Measurements from ENCODE around the gene PHTF2. TPM values are rescaled to one million over a fixed set of nuclear protein-coding genes. Genes with fewer than 3 reads are reported as not detected.
A peak's percentile ranks its signal among the peaks of the same experiment; 100 is the strongest.
"Not testable (repeated sequence)": the region's sequence is repeated elsewhere in the genome, so short reads cannot be mapped to it uniquely, and the experiment has no call there.

Gene PHTF2
- total and polyA plus RNA-seq, 11 donors, result 9.6 to 47.2 (median 24.2) TPM

GRCh38 chr7:77783545-77783944 lies 15.0 kb upstream of the PHTF2 start:
- no peaks in the 10 kb centered on the region for H3K4me1 ChIP-seq
- 84 to 93% (median 90%) methylated on average over 3 of the region's 3 CpGs for WGBS, 4 donors
- DNase-seq, result no peak
- peaks cover 0 to 2% (median 0%) of the 10 kb centered on the region in 12 donors for H3K9me3 ChIP-seq
- intact Hi-C loops (cut with DNase I), result no loop called here
- no peak for TF ChIP-seq CTCF (IDR thresholded peaks at IDR 0.05)
- TF ChIP-seq POLR2A (IDR thresholded peaks at IDR 0.05), result no peak
- no peak overlapping the region for H3K27ac ChIP-seq
- no peak for ATAC-seq
- no peak overlapping the region for H3K4me3 ChIP-seq
- H3K36me3 ChIP-seq, result peaks cover 0 to 53% (median 35%) of the 10 kb centered on the region in 9 donors
- no peaks in the 10 kb centered on the region for H3K27me3 ChIP-seq

DNA sequence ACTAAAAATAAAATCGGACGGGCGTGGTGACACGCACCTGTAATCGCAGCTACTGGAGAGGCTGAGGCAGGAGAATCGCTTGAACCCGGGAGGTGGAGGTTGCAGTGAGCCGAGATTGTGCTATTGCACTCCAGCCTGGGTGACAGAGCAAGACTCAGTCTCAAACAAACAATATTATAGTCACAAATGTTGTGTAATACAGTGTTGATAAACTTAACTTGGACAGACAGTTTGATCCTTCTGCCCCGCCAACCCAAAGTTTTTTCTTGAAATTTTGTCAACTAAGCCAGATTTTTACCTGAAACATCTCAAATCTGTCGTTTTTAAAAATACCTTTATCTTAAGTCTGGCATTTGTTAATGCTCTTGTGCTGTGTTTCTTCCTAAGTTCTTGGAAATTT lies 14.1 kb upstream of the PHTF2 start:
- H3K27me3 ChIP-seq; intact Hi-C loops (cut with DNase I); DNase-seq; H3K4me1 ChIP-seq; ATAC-seq; H3K4me3 ChIP-seq; H3K9me3 ChIP-seq: not testable (repeated sequence)
- Histone ChIP-seq H3K27ac (peak overlapping the region in 1 of 12 donors; percentile 2), H3K36me3 (peaks cover 0 to 44% (median 26%) of the 10 kb centered on the region in 9 donors)
- WGBS, 4 donors, result 95 to 98% (median 96%) methylated on average over 10 of the region's 10 CpGs

DNA sequence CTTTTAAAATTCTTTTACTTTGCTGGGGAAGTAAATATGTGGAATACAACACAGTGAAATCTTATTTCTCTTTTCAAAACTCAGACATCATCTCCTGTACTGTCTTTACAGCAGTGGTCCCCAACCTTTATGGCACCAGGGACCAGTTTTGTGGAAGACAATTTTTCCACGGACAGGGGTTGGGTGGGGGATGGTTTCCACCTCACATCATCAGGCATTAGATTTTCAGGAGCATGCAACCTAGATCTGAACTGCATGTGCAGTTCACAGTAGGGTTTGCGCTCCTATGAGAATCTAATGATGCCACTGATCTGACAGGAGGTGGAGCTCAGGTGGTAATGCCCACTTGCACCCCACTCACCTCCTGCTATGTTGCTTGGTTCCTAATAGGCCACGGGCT lies 12.6 kb upstream of the PHTF2 start:
- Histone ChIP-seq H3K4me3 (no peak overlapping the region), H3K27ac (no peak overlapping the region), H3K9me3 (peaks cover 0 to 2% (median 0%) of the 10 kb centered on the region in 12 donors), H3K36me3 (peaks cover 0 to 28% (median 10%) of the 10 kb centered on the region in 9 donors), H3K4me1 (no peaks in the 10 kb centered on the region), H3K27me3 (no peaks in the 10 kb centered on the region)
- 97 to 99% (median 98%) methylated on average over 3 of the region's 3 CpGs for WGBS, 4 donors
- ATAC-seq (peak in 1 of 4 donors; percentile 27), DNase-seq (no peak)
- intact Hi-C loops (cut with DNase I), result no loop called here
- TF ChIP-seq CTCF (IDR thresholded peaks at IDR 0.05), result no peak
- TF ChIP-seq POLR2A (IDR thresholded peaks at IDR 0.05), result no peak

- intact Hi-C loops (cut with DNase I), result no loop called here
- peaks cover 0 to 2% (median 0%) of the 10 kb centered on the region in 12 donors for H3K9me3 ChIP-seq
- ATAC-seq (no peak), DNase-seq (no peak)
- peaks cover 0 to 22% (median 5%) of the 10 kb centered on the region in 9 donors for H3K36me3 ChIP-seq
- no peak overlapping the region for H3K4me3 ChIP-seq
- H3K27ac ChIP-seq, result no peak overlapping the region
- no peaks in the 10 kb centered on the region for H3K4me1 ChIP-seq
- no peaks in the 10 kb centered on the region for H3K27me3 ChIP-seq
- TF ChIP-seq POLR2A (IDR thresholded peaks at IDR 0.05) (no peak), CTCF (IDR thresholded peaks at IDR 0.05) (no peak)
Observed at GRCh38 chr7:77786741-77787140, 11.8 kb upstream of the PHTF2 start.

DNA sequence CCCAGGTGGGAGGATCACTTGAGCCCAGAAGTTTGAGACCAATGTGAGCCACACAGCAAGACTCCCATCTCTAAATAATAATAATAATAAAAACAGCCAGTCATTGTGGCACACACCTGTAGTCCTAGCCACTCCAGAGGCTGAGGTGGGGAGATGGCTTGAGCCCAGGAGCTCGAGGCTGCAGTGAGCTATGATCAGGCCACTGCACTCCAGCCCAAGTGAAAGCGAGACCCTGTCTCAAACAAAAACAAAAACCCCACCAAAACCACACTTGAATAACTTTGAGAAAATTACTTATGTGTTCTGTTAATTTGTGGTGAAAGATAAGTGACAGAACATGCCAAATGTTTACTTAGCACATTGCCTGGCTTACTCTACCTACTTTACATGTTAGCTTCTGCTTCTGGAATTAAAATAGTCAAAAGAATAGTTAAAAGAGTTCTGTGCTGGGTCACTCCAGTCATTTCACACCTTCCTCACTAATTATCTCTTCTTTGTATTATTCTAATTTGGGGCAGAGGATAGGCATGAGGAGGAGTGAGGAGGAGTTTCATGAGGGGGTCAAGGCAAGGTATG lies 10.2 kb upstream of the PHTF2 start:
- Histone ChIP-seq H3K36me3 (peaks cover 0 to 7% (median 2%) of the 10 kb centered on the region in 9 donors), H3K4me3 (no peak overlapping the region), H3K4me1 (no peaks in the 10 kb centered on the region), H3K27ac (no peak overlapping the region), H3K9me3 (peaks cover 0 to 2% (median 0%) of the 10 kb centered on the region in 12 donors), H3K27me3 (no peaks in the 10 kb centered on the region)
- intact Hi-C loops (cut with DNase I), result no loop called here
- TF ChIP-seq CTCF (IDR thresholded peaks at IDR 0.05) (no peak), POLR2A (IDR thresholded peaks at IDR 0.05) (no peak)
- 94 to 98% (median 97%) methylated on average over 2 of the region's 2 CpGs for WGBS, 4 donors
- DNase-seq (no peak), ATAC-seq (no peak)
